Measurements from ENCODE around the gene NUTM2D.
A peak's percentile ranks its signal among the peaks of the same experiment; 100 is the strongest.
"Not testable (repeated sequence)": the region's sequence is repeated elsewhere in the genome, so short reads cannot be mapped to it uniquely, and the experiment has no call there.

Gene NUTM2D, protein sequence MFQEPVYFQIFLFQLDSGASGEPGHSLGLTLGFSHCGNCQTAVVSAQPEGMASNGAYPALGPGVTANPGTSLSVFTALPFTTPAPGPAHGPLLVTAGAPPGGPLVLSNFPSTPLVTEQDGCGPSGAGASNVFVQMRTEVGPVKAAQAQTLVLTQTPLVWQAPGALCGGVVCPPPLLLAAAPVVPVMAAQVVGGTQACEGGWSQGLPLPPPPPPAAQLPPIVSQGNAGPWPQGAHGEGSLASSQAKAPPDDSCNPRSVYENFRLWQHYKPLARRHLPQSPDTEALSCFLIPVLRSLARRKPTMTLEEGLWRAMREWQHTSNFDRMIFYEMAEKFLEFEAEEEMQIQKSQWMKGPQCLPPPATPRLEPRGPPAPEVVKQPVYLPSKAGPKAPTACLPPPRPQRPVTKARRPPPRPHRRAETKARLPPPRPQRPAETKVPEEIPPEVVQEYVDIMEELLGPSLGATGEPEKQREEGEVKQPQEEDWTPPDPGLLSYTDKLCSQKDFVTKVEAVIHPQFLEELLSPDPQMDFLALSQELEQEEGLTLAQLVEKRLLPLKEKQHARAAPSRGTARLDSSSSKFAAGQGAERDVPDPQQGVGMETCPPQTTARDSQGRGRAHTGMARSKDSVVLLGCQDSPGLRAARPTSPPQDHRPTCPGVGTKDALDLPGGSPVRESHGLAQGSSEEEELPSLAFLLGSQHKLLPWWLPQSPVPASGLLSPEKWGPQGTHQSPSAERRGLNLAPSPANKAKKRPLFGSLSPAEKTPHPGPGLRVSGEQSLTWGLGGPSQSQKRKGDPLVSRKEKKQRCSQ

GRCh38 chr10:87357444-87357843, at the start of gene NUTM2D:
NUTM2D (plus strand) TSS chr10:87357744; CDS start chr10:87358266, 522 bp downstream.
- not testable (repeated sequence) for DNase-seq (ENCODE audit: low read depth)

- DNase-seq (ENCODE audit: low read depth): not testable (repeated sequence)
These were observed 48.8 kb upstream of the NUTM2D start for GRCh38 chr10:87308702-87309101.

DNA sequence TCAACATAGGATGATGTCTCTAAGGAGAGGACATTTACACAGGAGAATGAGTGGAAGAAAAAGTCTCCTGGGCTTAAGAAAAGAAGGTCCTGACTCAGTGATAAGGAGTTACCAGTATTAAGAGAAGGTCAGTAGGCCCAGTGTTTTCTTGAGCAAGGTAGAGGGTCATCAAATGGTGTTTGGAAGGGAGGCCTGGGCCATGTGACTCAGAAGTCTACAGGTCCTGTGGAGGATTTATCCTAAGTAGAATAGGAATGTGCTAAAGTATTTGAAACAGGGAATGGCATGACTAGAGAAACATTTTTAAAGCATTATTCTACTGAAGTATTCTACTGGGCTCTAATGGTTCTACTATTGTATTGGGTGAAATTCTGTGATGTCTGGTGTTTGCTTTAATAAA, 47.9 kb upstream of the NUTM2D start:
- DNase-seq (ENCODE audit: low read depth): not testable (repeated sequence)

GRCh38 chr10:87311521-87311920, 46.0 kb upstream of the NUTM2D start:
- not testable (repeated sequence) for DNase-seq (ENCODE audit: low read depth)

- DNase-seq (ENCODE audit: low read depth): not testable (repeated sequence)
These were observed 43.7 kb upstream of the NUTM2D start for GRCh38 chr10:87313649-87314359.

GRCh38 chr10:87314360-87314973, 43.1 kb upstream of the NUTM2D start:
- DNase-seq (ENCODE audit: low read depth): not testable (repeated sequence)

DNA sequence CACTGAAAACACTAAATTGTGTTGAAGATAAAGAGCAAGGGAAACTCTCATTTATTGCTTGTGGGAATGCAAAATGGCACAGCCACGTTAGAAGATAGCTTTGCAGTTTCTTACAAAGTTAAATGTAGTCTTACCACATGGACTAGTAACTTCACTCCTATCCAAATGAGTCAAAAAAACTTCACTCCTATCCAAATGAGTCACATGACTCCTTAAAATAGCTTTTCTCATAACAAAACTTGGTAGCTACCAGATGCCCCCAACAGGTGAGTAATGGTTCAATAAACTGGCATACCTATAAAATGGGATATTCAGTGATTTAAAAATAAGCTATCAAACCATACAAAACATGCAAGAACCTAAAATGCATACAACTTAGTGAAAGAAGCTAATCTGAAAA, 36.0 kb upstream of the NUTM2D start:
- DNase-seq (ENCODE audit: low read depth): not testable (repeated sequence)

GRCh38 chr10:87324559-87324958, 33.0 kb upstream of the NUTM2D start:
- not testable (repeated sequence) for DNase-seq (ENCODE audit: low read depth)

GRCh38 chr10:87327958-87328357, 29.6 kb upstream of the NUTM2D start:
- DNase-seq (ENCODE audit: low read depth): not testable (repeated sequence)

GRCh38 chr10:87329131-87329530, 28.4 kb upstream of the NUTM2D start:
- not testable (repeated sequence) for DNase-seq (ENCODE audit: low read depth)

- DNase-seq (ENCODE audit: low read depth): not testable (repeated sequence)
These were observed 24.9 kb upstream of the NUTM2D start for GRCh38 chr10:87332687-87333086.

GRCh38 chr10:87340411-87340810, 17.1 kb upstream of the NUTM2D start:
- DNase-seq (ENCODE audit: low read depth): not testable (repeated sequence)

GRCh38 chr10:87341546-87342142, 15.9 kb upstream of the NUTM2D start:
- DNase-seq (ENCODE audit: low read depth): not testable (repeated sequence)

GRCh38 chr10:87342249-87342710, 15.3 kb upstream of the NUTM2D start:
- DNase-seq (ENCODE audit: low read depth): peak; percentile 71

DNA sequence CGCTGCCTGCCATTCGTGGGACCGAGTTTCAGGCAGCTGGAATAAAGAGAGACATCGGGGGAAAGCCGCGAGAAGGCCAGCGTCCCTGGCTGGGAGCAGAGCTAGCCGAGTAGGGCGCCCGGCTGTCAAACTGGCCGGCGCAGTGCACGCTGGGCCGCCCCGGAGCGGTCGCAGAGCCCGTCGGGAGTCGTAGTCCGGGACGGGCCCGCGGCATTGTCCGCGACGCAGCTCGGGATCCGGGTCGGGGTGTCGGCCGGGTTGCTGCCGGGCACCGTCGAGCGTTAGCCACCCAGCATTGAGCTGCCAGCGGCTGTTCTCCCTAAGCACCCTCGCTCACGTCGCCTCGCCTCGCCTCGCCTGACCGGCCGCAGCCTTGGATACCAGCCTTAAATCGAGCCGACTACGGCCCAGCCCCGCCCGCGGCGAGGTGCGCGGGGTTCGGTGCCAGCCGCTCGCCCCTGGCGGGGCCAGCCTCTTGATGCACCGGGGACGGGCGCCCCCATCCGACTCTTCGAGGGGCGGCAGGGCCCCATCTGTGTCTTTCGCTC, 14.8 kb upstream of the NUTM2D start:
- peak; percentile 80 for DNase-seq (ENCODE audit: low read depth)

- DNase-seq (ENCODE audit: low read depth): not testable (repeated sequence)
These were observed 11.8 kb upstream of the NUTM2D start for GRCh38 chr10:87345743-87346142.

DNA sequence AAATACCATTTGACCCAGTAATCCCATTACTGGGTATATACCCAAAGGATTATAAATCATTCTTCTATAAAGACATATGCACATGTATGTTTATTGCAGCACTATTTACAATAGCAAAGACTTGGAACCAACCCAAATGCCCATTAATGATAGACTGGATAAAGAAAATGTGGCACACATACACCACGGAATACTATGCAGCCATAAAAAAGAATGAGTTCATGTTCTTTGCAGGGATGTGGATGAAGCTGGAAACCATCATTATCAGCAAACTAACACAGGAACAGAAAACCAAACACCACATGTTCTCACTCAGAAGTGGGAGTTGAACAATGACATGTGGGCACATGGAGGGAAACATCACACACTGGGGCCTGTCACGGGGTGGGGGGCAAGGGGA, 7.4 kb upstream of the NUTM2D start:
- not testable (repeated sequence) for DNase-seq (ENCODE audit: low read depth)

GRCh38 chr10:87352825-87353224, 4.7 kb upstream of the NUTM2D start:
- not testable (repeated sequence) for DNase-seq (ENCODE audit: low read depth)

GRCh38 chr10:87355110-87355509, 2.4 kb upstream of the NUTM2D start:
- not testable (repeated sequence) for DNase-seq (ENCODE audit: low read depth)

DNA sequence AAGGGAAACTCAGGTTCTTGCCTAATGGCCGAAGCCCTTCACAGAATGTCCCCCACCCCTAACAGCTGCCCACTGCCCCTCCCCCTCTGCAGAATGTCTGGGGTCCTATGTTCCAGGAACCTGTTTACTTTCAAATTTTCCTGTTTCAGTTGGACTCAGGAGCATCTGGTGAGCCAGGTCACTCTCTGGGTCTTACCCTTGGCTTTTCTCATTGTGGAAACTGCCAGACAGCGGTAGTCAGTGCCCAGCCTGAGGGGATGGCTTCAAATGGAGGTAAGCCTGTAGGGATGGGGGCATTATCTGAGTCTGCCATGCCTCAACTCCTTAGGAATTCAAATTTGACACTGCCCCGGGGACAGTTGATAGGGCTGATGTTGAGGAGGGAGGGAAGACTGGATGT, 615 bp downstream of the NUTM2D start:
- DNase-seq (ENCODE audit: low read depth): not testable (repeated sequence)

All from stimulated activated CD8-positive, alpha-beta memory T cell treated with anti-CD3 and anti-CD28 coated beads, Interleukin-4, amount 100 ng/mL, for 24 hours (primary cell).